KMS-11 (cell line): ENCODE measurements around the gene CACNA1G.

Source experiments
- H2AFZ ChIP-seq: fragments of 200-600 bp; sonication (generic); 2 replicates; pipeline ENCODE4 v1.6.1; 2016; ENCODE audit warnings: antibody characterized with exemption, mixed run types, low read depth
- H3K27ac ChIP-seq: fragments of 200-600 bp; sonication (generic); 2 replicates; pipeline ENCODE4 v1.6.1; 2016; ENCODE audit warnings: mild to moderate bottlenecking, mixed run types
- H3K27me3 ChIP-seq: fragments of 200-600 bp; sonication (generic); 2 replicates; pipeline ENCODE4 v1.6.1; 2017; ENCODE audit warnings: mild to moderate bottlenecking, low read depth, mixed run types, moderate library complexity; ENCODE audit not compliant: insufficient read depth
- H3K36me3 ChIP-seq: fragments of 200-600 bp; sonication (generic); 2 replicates; pipeline ENCODE4 v1.6.1; 2017; ENCODE audit warnings: mild to moderate bottlenecking, mixed run types; ENCODE audit not compliant: insufficient read depth
- H3K4me1 ChIP-seq: fragments of 200-600 bp; sonication (generic); 2 replicates; pipeline ENCODE4 v1.6.1; 2016; ENCODE audit warnings: mild to moderate bottlenecking, low read depth, mixed run types; ENCODE audit not compliant: poor library complexity, severe bottlenecking
- H3K4me2 ChIP-seq: fragments of 200-600 bp; sonication (generic); 2 replicates; pipeline ENCODE4 v1.7.0; 2016; ENCODE audit warnings: mild to moderate bottlenecking, mixed run types
- H3K4me3 ChIP-seq: fragments of 200-600 bp; sonication (generic); IDR thresholded peaks from 2 replicates; pipeline ENCODE4 v1.6.1; 2017; ENCODE audit warnings: low read depth, low read length, mixed read lengths; ENCODE audit not compliant: insufficient read depth
- H3K79me2 ChIP-seq: fragments of 200-600 bp; sonication (generic); 2 replicates; pipeline ENCODE4 v1.6.1; 2016; ENCODE audit warnings: low read depth, mixed run types; ENCODE audit not compliant: insufficient read depth
- H3K9ac ChIP-seq: fragments of 200-600 bp; sonication (generic); 2 replicates; pipeline ENCODE4 v1.6.1; 2016; ENCODE audit warnings: mild to moderate bottlenecking, mixed run types
- H4K20me1 ChIP-seq: fragments of 200-600 bp; sonication (generic); 2 replicates; pipeline ENCODE4 v1.6.1; 2016; ENCODE audit warnings: mild to moderate bottlenecking, mixed run types; ENCODE audit not compliant: insufficient read depth
- TF ChIP-seq, protein P1 (sequence below): fragments of 200-600 bp; sonication (generic); conservative IDR thresholded peaks from 2 replicates; pipeline ENCODE4 v1.6.1; 2017; ENCODE audit warnings: low read depth, mild to moderate bottlenecking, antibody characterized with exemption, low read length, moderate library complexity, mixed read lengths

CACNA1G gene

GRCh38 chr17:50618300-50618699 is 57.8 kb downstream of the CACNA1G start:
- Histone ChIP-seq H3K27me3 (peaks cover 76% of the 10 kb centered on the region), H3K79me2 (no peaks in the 10 kb centered on the region), H3K4me1 (no peaks in the 10 kb centered on the region), H3K9ac (no peak overlapping the region), H2AFZ (no peak overlapping the region), H3K4me2 (no peak overlapping the region), H3K36me3 (no peaks in the 10 kb centered on the region), H3K27ac (no peak overlapping the region), H4K20me1 (no peaks in the 10 kb centered on the region), H3K4me3 (no peak overlapping the region)
- TF ChIP-seq, protein P1, sequence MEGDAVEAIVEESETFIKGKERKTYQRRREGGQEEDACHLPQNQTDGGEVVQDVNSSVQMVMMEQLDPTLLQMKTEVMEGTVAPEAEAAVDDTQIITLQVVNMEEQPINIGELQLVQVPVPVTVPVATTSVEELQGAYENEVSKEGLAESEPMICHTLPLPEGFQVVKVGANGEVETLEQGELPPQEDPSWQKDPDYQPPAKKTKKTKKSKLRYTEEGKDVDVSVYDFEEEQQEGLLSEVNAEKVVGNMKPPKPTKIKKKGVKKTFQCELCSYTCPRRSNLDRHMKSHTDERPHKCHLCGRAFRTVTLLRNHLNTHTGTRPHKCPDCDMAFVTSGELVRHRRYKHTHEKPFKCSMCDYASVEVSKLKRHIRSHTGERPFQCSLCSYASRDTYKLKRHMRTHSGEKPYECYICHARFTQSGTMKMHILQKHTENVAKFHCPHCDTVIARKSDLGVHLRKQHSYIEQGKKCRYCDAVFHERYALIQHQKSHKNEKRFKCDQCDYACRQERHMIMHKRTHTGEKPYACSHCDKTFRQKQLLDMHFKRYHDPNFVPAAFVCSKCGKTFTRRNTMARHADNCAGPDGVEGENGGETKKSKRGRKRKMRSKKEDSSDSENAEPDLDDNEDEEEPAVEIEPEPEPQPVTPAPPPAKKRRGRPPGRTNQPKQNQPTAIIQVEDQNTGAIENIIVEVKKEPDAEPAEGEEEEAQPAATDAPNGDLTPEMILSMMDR = no peak

DNA sequence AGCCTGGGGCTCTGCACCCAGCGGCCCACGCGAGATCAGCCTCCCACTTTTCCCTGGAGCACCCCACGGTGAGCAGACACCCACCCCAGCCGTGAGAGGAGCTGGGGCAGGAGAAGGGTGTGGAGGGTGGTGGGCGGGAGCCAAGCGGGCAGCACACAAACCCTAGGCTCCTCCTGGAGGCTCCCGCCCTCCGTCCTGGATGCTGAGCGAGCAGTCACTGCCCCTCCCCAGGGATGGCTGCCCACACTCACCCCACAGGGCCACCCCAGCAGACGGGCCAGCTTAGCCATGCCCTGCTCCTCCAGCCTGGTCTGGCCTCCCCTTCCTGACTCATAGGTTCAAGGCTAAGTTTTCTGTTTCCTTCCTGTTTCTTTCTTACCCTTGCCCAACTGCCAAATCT is 58.4 kb downstream of the CACNA1G start:
- H4K20me1 ChIP-seq = no peaks in the 10 kb centered on the region
- no peaks in the 10 kb centered on the region for H3K79me2 ChIP-seq
- TF ChIP-seq, protein P1 = no peak
- no peak overlapping the region for H3K4me3 ChIP-seq
- no peak overlapping the region for H2AFZ ChIP-seq
- H3K36me3 ChIP-seq = no peaks in the 10 kb centered on the region
- H3K27me3 ChIP-seq = peaks cover 71% of the 10 kb centered on the region
- no peaks in the 10 kb centered on the region for H3K4me1 ChIP-seq
- H3K4me2 ChIP-seq = no peak overlapping the region
- no peak overlapping the region for H3K27ac ChIP-seq
- H3K9ac ChIP-seq = no peak overlapping the region

DNA sequence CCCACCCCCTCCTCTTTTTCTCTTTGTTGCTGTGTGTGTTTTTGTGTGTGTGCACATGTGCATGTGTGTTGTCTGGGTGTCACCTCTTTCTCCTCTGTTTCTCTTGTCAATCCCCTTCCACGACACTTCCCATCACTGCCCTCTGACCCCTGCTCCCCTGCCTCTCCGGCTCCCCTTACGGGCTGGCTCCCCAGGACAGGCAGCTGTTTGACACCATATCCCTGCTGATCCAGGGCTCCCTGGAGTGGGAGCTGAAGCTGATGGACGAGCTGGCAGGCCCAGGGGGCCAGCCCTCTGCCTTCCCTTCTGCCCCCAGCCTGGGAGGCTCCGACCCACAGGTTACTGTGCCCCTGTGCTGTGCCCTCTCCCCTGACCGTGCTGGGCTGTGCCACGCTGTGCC is 59.0 kb downstream of the CACNA1G start:
- no peak overlapping the region for H3K4me3 ChIP-seq
- no peaks in the 10 kb centered on the region for H4K20me1 ChIP-seq
- peaks cover 66% of the 10 kb centered on the region for H3K27me3 ChIP-seq
- H3K79me2 ChIP-seq = no peaks in the 10 kb centered on the region
- H3K4me2 ChIP-seq = no peak overlapping the region
- H3K4me1 ChIP-seq = no peaks in the 10 kb centered on the region
- no peak overlapping the region for H2AFZ ChIP-seq
- no peak overlapping the region for H3K27ac ChIP-seq
- no peaks in the 10 kb centered on the region for H3K36me3 ChIP-seq
- no peak overlapping the region for H3K9ac ChIP-seq
- TF ChIP-seq, protein P1 = no peak

GRCh38 chr17:50620237-50620636 is 59.7 kb downstream of the CACNA1G start:
- H3K4me1 ChIP-seq = no peaks in the 10 kb centered on the region
- H3K4me2 ChIP-seq = no peak overlapping the region
- H3K36me3 ChIP-seq = no peaks in the 10 kb centered on the region
- no peak overlapping the region for H3K9ac ChIP-seq
- H2AFZ ChIP-seq = no peak overlapping the region
- H3K27me3 ChIP-seq = peaks cover 60% of the 10 kb centered on the region
- H3K4me3 ChIP-seq = no peak overlapping the region
- TF ChIP-seq, protein P1 = no peak
- no peaks in the 10 kb centered on the region for H4K20me1 ChIP-seq
- no peak overlapping the region for H3K27ac ChIP-seq
- H3K79me2 ChIP-seq = no peaks in the 10 kb centered on the region

GRCh38 chr17:50620858-50621257 is 60.3 kb downstream of the CACNA1G start:
- Histone ChIP-seq H3K27me3 (peaks cover 56% of the 10 kb centered on the region), H3K79me2 (no peaks in the 10 kb centered on the region), H3K36me3 (no peaks in the 10 kb centered on the region), H2AFZ (no peak overlapping the region), H3K9ac (no peak overlapping the region), H3K27ac (no peak overlapping the region), H3K4me2 (no peak overlapping the region), H3K4me3 (no peak overlapping the region), H3K4me1 (no peaks in the 10 kb centered on the region), H4K20me1 (no peaks in the 10 kb centered on the region)
- TF ChIP-seq, protein P1 = no peak
